H4 (cell line): ENCODE measurements around the gene TRMO. TPM values are rescaled to one million over a fixed set of nuclear protein-coding genes. Genes with fewer than 3 reads are reported as not detected.

Experiments
- DNase-seq: peaks from one replicate; pipeline ENCODE4 v3.0.0-alpha.2; 2015; ENCODE audit warnings: low spot score
- total RNA-seq: library from RNA; depleted of rRNA; stranded (reverse); fragments of >200 nt; shearing (Covaris generic); gene quantifications from 2 replicates; pipeline ENCODE4 v1.2.3, GENCODE V29; 2014; rRNA removed

Gene TRMO
- total RNA-seq, 1 experiment from 2014 or later = 19.1 TPM

GRCh38 chr9:97859346-97859745, 63.0 kb downstream of the TRMO start:
- DNase-seq = no peak

GRCh38 chr9:97858826-97859225, 63.5 kb downstream of the TRMO start:
- DNase-seq = no peak

- no peak for DNase-seq
Observed at GRCh38 chr9:97858393-97858713, 63.9 kb downstream of the TRMO start.

GRCh38 chr9:97857606-97858392, 64.5 kb downstream of the TRMO start:
- DNase-seq = no peak

GRCh38 chr9:97856857-97857605, 65.3 kb downstream of the TRMO start:
- no peak for DNase-seq

GRCh38 chr9:97855899-97856298, 66.4 kb downstream of the TRMO start:
- DNase-seq = no peak

GRCh38 chr9:97855486-97855875, 66.8 kb downstream of the TRMO start:
- DNase-seq = no peak

GRCh38 chr9:97854696-97855485, 67.4 kb downstream of the TRMO start:
- no peak for DNase-seq

Other genes with a start within 250 kb of the TRMO start
- gene XPA, start 225.2 kb downstream of the TRMO start, total RNA-seq = 2.7 and 5.9 TPM in 2 replicates
- not detected in 2 replicates for gene FOXE1, start 69.3 kb downstream of the TRMO start, total RNA-seq
- not detected in 2 replicates for gene HEMGN, start 15.7 kb upstream of the TRMO start, total RNA-seq
- 12.2 and 16.3 TPM in 2 replicates for gene ANP32B, start 60.8 kb upstream of the TRMO start, total RNA-seq
- gene NANS, start 134.2 kb upstream of the TRMO start, total RNA-seq = 119 and 152 TPM in 2 replicates
- gene TRIM14, start 196.7 kb upstream of the TRMO start, total RNA-seq = 17.8 and 18.9 TPM in 2 replicates